ENCODE data around the gene DDAH1.

DDAH1 gene

DNA sequence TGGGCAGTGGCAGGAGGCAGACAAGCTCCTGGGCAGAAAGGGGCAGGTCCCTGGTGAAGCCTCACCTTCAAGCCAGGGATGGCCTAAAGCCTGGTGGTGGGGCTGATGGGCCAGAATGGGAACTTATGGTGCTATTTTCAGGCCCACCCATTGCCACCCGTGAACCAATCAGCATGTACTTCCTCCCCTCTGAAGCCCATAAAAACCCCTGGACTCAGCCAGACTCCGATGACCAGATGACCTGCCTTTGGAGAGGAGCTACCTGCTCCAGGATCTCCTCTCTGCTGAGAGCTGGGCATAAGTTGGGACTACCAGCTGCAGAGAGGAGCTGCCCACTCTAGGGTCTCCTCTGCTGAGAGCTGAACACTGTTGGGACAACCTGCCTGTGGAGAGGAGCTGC lies 180.8 kb downstream of the DDAH1 start:
- Mint-ChIP-seq H3K4me3 (no peak overlapping the region), H3K27ac (no peak overlapping the region), H3K4me1 (peaks cover 4 to 8% of the 10 kb centered on the region in 2 donors), H3K36me3 (peaks cover 0 to 1% of the 10 kb centered on the region in 2 donors), H3K9me3 (no peaks in the 10 kb centered on the region), H3K27me3 (no peaks in the 10 kb centered on the region)
- no peak for ATAC-seq (replicated peaks)
- DNase-seq = no peak

DNA sequence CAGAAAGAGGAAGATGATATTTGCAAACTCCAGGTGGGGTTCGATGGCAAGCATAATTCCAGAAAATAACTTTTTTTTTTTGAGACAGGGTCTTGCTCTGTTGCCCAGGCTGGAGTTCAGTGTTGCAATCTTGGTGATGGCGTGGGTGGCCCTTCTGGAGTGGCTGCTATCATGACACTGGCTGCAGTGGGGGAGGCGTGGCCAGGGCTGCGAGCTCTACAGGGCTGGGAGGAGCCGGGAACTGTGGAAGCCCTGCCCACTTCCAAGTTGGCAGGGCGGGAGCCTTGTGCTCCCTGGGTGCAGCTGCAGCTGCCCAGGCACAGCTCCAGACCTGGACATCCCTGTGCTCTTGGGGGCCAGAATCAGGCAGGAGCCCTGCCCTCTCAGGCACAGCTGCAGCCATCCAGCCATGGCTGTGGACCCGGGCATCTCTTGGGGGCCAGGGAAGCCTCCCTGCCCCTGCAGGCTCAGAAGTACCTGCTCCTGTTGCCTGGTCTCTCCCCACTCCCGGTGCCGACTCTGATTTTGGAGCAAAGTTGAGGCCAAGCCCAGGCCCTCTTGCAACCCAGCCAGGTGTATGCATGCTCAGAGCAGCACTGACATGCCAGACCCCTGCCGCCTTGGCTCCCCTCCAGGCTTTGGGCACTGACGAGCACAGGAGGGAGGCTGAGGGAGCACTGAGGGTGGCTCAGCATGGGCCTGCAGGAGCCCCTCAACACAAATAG lies 181.3 kb downstream of the DDAH1 start:
- Mint-ChIP-seq H3K27me3 (no peaks in the 10 kb centered on the region), H3K4me3 (no peak overlapping the region), H3K4me1 (peaks cover 9 to 12% of the 10 kb centered on the region in 2 donors), H3K36me3 (peaks cover 0 to 1% of the 10 kb centered on the region in 2 donors), H3K27ac (no peak overlapping the region), H3K9me3 (no peaks in the 10 kb centered on the region)
- DNase-seq (no peak), ATAC-seq (replicated peaks) (no peak)

DNA sequence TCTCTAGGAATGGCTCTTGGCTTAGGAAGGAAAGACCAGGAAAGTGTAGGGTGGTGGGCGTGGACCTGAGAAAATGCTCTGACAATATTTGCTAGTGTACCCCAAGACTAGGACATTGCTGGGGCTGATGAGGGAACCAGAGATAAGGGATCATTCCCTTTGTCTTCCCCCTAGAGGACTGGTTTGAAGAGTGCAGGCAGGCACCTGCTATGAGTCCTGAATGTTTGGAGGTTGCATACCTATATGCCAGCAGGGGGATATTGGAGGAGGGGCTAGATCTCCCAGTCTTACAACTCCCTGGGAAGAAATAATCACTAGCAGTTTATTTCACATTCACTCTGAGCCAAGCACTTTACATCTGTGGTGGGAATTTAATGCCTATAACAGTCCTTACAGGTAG lies 182.5 kb downstream of the DDAH1 start:
- DNase-seq = no peak
- Mint-ChIP-seq H3K27me3 (no peaks in the 10 kb centered on the region), H3K4me1 (peaks cover 9 to 13% of the 10 kb centered on the region in 2 donors), H3K36me3 (peaks cover 0 to 1% of the 10 kb centered on the region in 2 donors), H3K4me3 (no peak overlapping the region), H3K9me3 (no peaks in the 10 kb centered on the region), H3K27ac (no peak overlapping the region)
- ATAC-seq (replicated peaks) = no peak

DNA sequence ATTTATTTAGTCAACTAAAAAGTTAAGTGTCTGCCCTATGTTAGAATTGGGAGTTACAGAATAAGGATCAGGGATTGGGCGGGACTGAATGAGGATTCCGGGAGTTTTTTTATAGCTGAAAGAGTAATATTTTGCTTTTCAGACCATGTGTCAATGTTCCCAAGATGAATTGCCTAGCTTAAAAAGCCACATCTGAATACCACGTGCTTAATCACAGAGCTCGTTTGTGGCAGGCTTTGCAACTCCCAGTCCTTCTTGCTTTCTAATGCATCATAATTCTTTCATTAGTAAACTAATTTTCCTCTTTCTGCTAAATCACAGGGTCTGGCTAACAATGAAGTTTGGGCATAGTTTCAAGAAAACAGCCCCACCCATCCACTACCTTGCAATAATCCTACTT lies 184.3 kb downstream of the DDAH1 start:
- no peak for DNase-seq
- peaks cover 13 to 20% of the 10 kb centered on the region in 2 donors for H3K4me1 Mint-ChIP-seq
- ATAC-seq (replicated peaks) = no peak
- H3K36me3 Mint-ChIP-seq = peaks cover 0 to 1% of the 10 kb centered on the region in 2 donors
- H3K9me3 Mint-ChIP-seq = no peaks in the 10 kb centered on the region
- no peak overlapping the region for H3K27ac Mint-ChIP-seq
- no peak overlapping the region for H3K4me3 Mint-ChIP-seq
- H3K27me3 Mint-ChIP-seq = no peaks in the 10 kb centered on the region

DNA sequence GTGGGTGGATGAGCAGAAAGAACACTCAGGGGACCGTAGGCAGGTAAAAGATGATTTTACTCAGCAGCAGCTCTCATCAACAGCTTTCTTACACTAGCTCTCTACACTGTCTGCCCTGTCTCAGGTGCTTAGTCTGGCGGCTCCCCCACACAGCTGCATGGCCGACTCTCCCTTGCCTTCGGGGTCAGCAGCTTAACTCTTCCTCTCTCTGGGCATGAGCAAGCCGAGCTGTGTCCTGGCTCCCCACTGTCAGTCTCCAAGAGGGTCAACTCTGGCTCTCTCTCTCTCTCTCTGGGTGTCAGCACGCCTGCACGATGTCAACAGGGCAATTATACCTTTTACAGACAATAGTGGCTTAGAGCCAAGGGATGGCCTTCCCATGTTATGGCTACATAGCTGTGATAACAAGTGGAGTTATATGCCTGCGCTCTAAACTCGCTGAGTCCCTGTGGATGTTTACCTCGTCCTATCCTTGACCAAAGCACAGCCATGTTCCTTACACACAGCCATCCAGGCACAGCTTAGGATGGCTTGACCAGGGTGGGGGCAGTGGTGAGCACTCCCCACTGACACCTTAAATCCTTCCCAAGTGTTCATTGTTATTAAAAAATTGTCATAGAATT lies 185.4 kb downstream of the DDAH1 start:
- DNase-seq (no peak), ATAC-seq (replicated peaks) (no peak)
- H3K4me1 Mint-ChIP-seq = peaks cover 19 to 30% of the 10 kb centered on the region in 2 donors
- H3K9me3 Mint-ChIP-seq = no peaks in the 10 kb centered on the region
- H3K36me3 Mint-ChIP-seq = peaks cover 1% of the 10 kb centered on the region in 2 donors
- no peak overlapping the region for H3K27ac Mint-ChIP-seq
- no peak overlapping the region for H3K4me3 Mint-ChIP-seq
- H3K27me3 Mint-ChIP-seq = no peaks in the 10 kb centered on the region

DNA sequence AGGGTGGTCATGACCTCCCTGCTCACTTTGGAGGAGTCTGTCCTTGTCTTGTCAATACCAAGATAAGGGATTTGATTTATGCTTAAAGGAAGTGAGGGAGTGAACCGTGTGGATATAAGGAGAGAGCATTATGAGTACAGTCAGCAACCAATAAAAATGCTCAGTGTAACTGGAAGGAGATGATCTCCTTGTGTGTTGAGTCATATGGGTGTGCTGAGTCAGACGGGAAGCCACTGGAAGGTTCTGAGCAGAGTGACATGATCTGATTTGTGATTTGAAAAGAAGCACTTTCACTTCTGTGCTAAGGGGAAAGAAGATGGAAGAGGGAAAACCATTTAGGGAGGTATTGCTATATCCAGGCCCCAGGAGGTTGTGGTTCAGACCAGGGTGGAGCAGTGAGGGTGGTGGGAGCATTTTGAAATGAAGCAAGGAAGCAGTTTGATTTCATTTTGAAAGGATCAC lies 186.1 kb downstream of the DDAH1 start:
- no peak for DNase-seq
- H3K27ac Mint-ChIP-seq = no peak overlapping the region
- ATAC-seq (replicated peaks) = no peak
- H3K9me3 Mint-ChIP-seq = no peaks in the 10 kb centered on the region
- peak overlapping the region in 1 of 2 donors; percentile 0 for H3K4me3 Mint-ChIP-seq
- peaks cover 4 to 6% of the 10 kb centered on the region in 2 donors for H3K36me3 Mint-ChIP-seq
- no peaks in the 10 kb centered on the region for H3K27me3 Mint-ChIP-seq
- peaks cover 24 to 37% of the 10 kb centered on the region in 2 donors for H3K4me1 Mint-ChIP-seq

DNA sequence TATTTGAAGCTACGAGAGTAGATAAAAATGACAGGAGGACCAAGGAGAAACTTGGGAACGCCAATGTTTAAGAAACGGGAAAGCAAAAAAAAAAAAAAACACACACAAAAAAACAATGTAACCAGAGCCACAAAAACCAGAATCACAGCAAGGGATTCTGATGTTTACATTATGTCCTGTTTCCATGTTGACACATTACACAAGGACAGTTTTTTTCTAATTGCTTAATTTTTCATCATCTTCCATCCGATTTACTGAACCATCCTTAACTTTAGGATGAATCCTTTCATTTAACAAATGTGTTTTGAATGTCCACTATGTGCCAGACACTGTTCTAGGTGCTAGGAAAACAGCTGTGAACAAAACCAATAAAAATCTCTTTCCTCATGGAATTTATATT lies 187.2 kb downstream of the DDAH1 start:
- no peaks in the 10 kb centered on the region for H3K9me3 Mint-ChIP-seq
- no peak overlapping the region for H3K27ac Mint-ChIP-seq
- DNase-seq (no peak), ATAC-seq (replicated peaks) (no peak)
- peaks cover 13 to 16% of the 10 kb centered on the region in 2 donors for H3K36me3 Mint-ChIP-seq
- peaks cover 34 to 47% of the 10 kb centered on the region in 2 donors for H3K4me1 Mint-ChIP-seq
- no peaks in the 10 kb centered on the region for H3K27me3 Mint-ChIP-seq
- H3K4me3 Mint-ChIP-seq = no peak overlapping the region

DNA sequence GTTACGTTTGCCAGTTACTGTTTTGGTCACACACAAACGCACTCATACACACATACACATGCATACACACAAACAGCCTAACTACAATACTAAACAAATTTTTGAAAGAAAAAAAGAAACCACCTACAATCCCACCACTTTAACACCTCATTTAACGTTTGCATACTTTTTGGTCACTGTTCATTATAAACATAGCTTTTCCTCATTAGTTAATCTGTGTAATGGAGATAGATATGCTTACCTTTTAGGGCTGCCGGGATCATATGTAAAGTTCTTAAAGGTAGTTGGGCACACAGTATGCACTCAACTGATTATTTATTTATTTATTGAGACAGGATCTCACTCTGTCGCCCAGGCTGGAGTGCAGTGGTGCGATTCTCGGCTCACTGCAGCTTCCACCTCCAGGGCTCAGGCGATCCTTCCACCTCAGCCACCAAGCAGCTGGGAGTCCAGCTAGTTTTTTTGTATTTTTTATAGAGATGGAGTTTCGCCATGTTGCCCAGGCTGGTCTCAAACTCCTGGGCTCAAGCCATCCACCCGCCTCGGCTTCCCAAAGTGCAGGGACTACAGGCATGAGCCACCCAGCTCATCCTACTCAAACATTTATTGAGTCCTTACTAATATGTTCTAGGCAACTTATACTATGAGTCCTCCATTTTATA lies 187.8 kb downstream of the DDAH1 start:
- Mint-ChIP-seq H3K27ac (peak overlapping the region; percentile 98), H3K36me3 (peaks cover 14 to 19% of the 10 kb centered on the region in 2 donors), H3K4me3 (peak overlapping the region; percentile 89 to 95), H3K4me1 (peaks cover 34 to 50% of the 10 kb centered on the region in 2 donors), H3K27me3 (no peaks in the 10 kb centered on the region), H3K9me3 (no peaks in the 10 kb centered on the region)
- ATAC-seq (replicated peaks) (no peak), DNase-seq (no peak)

DNA sequence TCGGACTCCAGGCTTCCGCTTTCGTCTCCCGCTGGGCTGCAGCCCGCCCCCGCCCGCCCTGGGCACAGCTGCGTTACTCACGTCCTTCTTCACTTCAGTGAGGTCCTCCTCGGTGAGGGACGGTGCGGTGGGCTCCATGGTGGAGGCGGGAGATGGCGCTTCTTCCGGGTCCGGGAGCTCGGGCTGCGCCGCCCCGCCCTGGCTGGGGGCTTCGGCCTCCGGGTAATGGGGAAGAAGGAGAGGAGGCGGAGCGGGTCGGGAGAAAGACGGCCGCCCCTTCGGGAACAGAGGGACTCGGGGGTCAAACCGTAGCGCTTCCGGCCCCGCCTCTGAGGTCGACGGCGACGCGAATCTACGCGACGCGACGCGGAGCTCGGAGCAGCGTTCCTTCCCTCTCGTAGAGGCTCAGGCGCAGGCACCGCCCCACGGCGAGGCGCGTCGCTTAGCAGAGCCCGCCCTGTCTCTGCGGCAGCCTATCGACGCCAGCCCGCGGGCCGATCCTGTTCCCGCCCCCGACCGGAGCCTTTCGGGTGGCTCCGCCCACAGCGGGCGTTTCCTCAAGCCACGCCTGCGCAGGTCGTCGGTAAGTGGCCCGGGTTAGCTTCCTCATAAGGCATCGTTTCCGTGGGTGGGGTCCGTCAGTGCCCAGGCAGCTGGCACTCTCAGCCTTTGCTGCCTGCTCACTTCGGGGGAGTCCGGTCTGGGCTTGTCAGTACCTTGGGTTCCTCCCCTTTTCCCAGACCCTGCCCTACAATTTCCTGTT lies 188.6 kb downstream of the DDAH1 start, which contains the start of gene BCL10:
Gene BCL10, minus strand, starts transcription at position 418 of the 763 bp plus-strand sequence. Its CDS starts 280 bp downstream, at position 138.
- Mint-ChIP-seq H3K27me3 (no peaks in the 10 kb centered on the region), H3K27ac (peak within 1 kb of the TSS; percentile 98), H3K36me3 (peaks cover 14 to 24% of the 10 kb centered on the region in 2 donors), H3K9me3 (no peaks in the 10 kb centered on the region), H3K4me3 (peak within 1 kb of the TSS; percentile 89 to 95), H3K4me1 (peaks cover 38 to 52% of the 10 kb centered on the region in 2 donors)
- ATAC-seq (replicated peaks) (peak; percentile 96 to 98), DNase-seq (peak; percentile 99)

DNA sequence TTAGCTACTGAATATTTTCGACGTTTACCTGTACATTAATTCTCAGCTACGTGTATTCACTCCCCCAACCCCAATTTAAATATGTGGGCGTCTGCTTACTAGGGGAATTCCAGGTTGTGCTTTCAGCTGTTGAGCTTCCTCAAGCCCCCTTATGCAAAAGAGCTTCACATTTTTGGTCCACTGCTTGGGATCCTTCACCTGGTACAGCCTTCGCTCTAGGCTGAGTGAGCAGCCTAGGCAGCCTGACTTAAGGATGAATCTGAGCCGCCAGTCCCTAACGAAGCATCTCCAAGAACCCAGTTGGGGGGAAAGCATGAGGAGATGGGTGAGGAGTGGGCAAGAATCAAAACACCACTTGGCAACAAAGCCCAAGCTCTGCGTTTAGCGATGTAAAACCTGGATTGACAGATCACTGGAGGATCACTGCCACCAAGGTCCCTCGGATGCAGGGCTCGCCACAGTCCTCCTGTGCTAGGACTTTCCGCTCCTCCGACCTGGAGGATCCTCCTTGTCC lies 189.2 kb downstream of the DDAH1 start:
- DNase-seq = peak; percentile 39
- peaks cover 42 to 59% of the 10 kb centered on the region in 2 donors for H3K4me1 Mint-ChIP-seq
- peaks cover 14 to 30% of the 10 kb centered on the region in 2 donors for H3K36me3 Mint-ChIP-seq
- peak overlapping the region; percentile 98 for H3K27ac Mint-ChIP-seq
- H3K9me3 Mint-ChIP-seq = no peaks in the 10 kb centered on the region
- no peaks in the 10 kb centered on the region for H3K27me3 Mint-ChIP-seq
- peak; percentile 26 to 30 for ATAC-seq (replicated peaks)
- peak overlapping the region; percentile 89 to 95 for H3K4me3 Mint-ChIP-seq

DNA sequence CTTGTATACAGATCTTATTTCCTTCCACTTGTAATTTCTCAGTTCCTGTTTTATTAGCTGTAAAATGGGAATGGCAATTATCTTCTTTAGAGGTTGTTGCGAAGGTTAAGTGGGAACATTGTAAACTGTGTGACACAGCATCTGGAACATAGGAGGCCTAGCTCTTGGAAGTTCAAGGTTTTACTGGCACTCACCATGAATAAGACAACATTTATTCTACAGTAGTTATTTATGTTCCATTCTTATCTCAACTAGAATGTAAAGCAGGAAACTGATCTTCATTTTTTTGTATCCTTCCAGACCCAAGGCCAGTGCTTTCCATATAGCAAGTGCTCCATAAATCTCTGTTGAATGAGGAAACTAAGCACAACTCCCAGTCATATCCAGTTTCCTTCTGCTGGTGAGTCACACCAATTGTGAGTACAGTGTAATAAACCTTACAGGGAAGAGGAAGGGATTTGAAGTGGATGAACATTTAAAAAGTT lies 189.9 kb downstream of the DDAH1 start:
- DNase-seq = no peak
- no peaks in the 10 kb centered on the region for H3K27me3 Mint-ChIP-seq

DNA sequence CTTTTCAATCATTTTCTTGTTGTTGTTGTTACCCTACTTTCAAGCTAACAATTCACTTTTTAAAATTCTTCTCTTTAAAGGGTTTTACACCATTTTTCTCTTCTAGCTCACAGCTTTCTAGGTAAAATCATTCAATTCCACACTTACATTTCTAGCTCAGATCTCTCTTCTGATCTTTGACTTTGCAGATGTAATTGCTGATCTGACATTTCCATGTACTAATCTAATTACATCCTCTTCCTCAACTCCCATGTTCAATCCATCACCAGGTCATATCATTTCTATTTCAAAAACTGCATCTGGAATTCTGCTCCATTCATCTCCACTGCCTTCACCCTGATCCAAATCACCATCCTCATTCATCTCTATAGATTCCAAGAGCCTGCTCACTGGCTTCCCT lies 191.6 kb downstream of the DDAH1 start:
- peak overlapping the region; percentile 56 for H3K27ac Mint-ChIP-seq
- peaks cover 39 to 49% of the 10 kb centered on the region in 2 donors for H3K4me1 Mint-ChIP-seq
- H3K4me3 Mint-ChIP-seq = peak overlapping the region in 1 of 2 donors; percentile 7
- no peaks in the 10 kb centered on the region for H3K27me3 Mint-ChIP-seq
- ATAC-seq (replicated peaks) (no peak), DNase-seq (no peak)
- no peaks in the 10 kb centered on the region for H3K9me3 Mint-ChIP-seq
- peaks cover 23 to 43% of the 10 kb centered on the region in 2 donors for H3K36me3 Mint-ChIP-seq

More for the DNA sequence above, 189.9 kb downstream of the DDAH1 start:
- Mint-ChIP-seq H3K36me3 (peaks cover 14 to 33% of the 10 kb centered on the region in 2 donors), H3K27ac (peak overlapping the region; percentile 98), H3K9me3 (no peaks in the 10 kb centered on the region), H3K4me3 (peak overlapping the region; percentile 89 to 95), H3K4me1 (peaks cover 42 to 62% of the 10 kb centered on the region in 2 donors)
- no peak for ATAC-seq (replicated peaks)

DNA sequence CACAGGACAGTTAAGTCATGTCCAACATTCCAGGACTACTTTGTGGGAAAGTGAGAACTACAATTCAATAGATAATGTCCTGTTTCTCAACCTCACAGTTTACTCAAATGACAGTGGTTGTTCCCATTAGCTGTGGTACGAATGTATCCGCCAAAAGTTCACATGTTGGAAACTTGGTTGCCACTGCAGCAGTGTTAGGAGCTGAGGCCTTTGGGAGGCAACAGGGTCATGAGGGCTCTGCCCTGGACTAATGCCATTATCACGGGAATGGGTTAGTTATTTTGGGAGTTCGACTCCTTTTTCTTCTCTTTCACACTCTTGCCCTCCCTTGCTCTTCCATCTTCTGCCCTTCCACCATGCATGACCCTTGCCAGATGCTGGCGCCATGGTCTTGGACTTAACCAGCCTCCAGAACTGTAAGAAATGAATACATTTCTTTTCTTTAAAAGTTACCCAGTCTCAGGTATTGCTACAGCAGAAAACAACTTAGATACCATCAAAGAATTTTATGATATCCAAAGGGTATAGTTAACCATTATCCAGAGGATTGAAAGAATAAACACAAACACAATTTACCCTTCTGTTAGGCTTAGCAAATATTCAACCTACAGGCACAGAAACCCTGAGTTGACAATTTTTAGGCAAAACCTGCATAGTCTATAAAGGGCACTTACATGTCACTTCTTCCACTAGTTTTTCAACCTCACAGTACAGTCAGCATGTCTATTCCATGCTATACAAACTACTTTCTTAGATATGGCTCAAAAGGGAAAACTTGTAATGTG lies 196.0 kb downstream of the DDAH1 start:
- Mint-ChIP-seq H3K9me3 (no peaks in the 10 kb centered on the region), H3K4me3 (no peak overlapping the region), H3K27ac (no peak overlapping the region), H3K27me3 (no peaks in the 10 kb centered on the region), H3K4me1 (peaks cover 29 to 33% of the 10 kb centered on the region in 2 donors), H3K36me3 (peaks cover 27 to 47% of the 10 kb centered on the region in 2 donors)
- DNase-seq (no peak), ATAC-seq (replicated peaks) (no peak)
